Immature natural killer cell (primary cell): ENCODE results near the gene AGTPBP1. TPM values are rescaled to one million over a fixed set of nuclear protein-coding genes. Genes with fewer than 3 reads are reported as not detected.

Experiments used
- DNase-seq, 3 donors: peaks; one replicate each; pipeline ENCODE4 v3.0.0; 2022; ENCODE audit warnings: mixed read lengths in 1 of 3
- H3K27ac Mint-ChIP-seq, 6 donors: one replicate each; pipeline ENCODE4 v1.8.0; 2020; ENCODE audit warnings: mixed read lengths in 6 of 6, mild to moderate bottlenecking in 5 of 6, inconsistent platforms in 4 of 6, moderate library complexity in 3 of 6
- H3K27me3 Mint-ChIP-seq, 3 donors: one replicate each; pipeline ENCODE4 v1.8.0; 2020 to 2021; ENCODE audit warnings: low read depth in 3 of 3, mild to moderate bottlenecking in 3 of 3, mixed read lengths in 3 of 3, moderate library complexity in 3 of 3, inconsistent platforms in 1 of 3
- H3K36me3 Mint-ChIP-seq, 3 donors: one replicate each; pipeline ENCODE4 v1.8.0; 2020; ENCODE audit warnings: mixed read lengths in 3 of 3, inconsistent platforms in 2 of 3, mild to moderate bottlenecking in 2 of 3
- H3K4me1 Mint-ChIP-seq, 2 donors: one replicate each; pipeline ENCODE4 v1.8.0; 2020; ENCODE audit warnings: inconsistent platforms in 2 of 2, mild to moderate bottlenecking in 2 of 2, mixed read lengths in 2 of 2, moderate library complexity in 1 of 2
- H3K4me3 Mint-ChIP-seq, 5 donors: one replicate each; pipeline ENCODE4 v1.8.0; 2020; ENCODE audit warnings: mild to moderate bottlenecking in 5 of 5, mixed read lengths in 5 of 5, inconsistent platforms in 3 of 5, moderate library complexity in 3 of 5
- H3K9me3 Mint-ChIP-seq, 6 donors: one replicate each; pipeline ENCODE4 v1.8.0; 2020; ENCODE audit warnings: mild to moderate bottlenecking in 6 of 6, mixed read lengths in 6 of 6, inconsistent platforms in 4 of 6, moderate library complexity in 3 of 6
- polyA plus RNA-seq, 3 donors: library from polyadenylated mRNA; unstranded; fragments of 300-500 nt; fragmentation: Illumina TruSeq; gene quantifications; one replicate each; pipeline ENCODE4 v1.2.3, GENCODE V29; 2021

The AGTPBP1 gene
- polyA plus RNA-seq, 3 donors from 2014 or later: 48.6 to 58.5 (median 55.2) TPM

DNA sequence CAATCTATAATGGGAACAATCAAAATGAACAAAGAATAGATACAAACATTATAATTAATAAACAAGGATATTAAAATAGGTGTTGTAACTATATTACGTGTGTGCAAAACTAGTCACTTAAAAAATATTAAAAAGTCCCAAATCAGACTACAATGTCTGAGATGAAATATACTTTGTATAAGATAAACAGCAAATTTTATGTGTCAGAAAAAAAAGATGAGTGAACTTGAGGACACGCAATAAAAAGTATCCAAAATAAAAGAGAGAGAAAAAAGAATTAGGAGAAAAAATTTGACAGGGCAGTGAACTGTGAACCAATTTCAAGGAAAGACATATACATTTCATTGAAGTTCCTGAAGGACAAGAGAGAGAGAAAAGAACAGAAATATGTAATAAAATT is 37.0 kb downstream of the AGTPBP1 start:
- peaks cover 0 to 8% (median 0%) of the 10 kb centered on the region in 6 donors for H3K9me3 Mint-ChIP-seq
- H3K36me3 Mint-ChIP-seq: peaks cover 19 to 22% (median 20%) of the 10 kb centered on the region in 3 donors
- peaks cover 0 to 2% (median 0%) of the 10 kb centered on the region in 3 donors for H3K27me3 Mint-ChIP-seq
- peaks cover 65 to 83% of the 10 kb centered on the region in 2 donors for H3K4me1 Mint-ChIP-seq
- H3K27ac Mint-ChIP-seq: peak overlapping the region in 1 of 6 donors; percentile 58
- DNase-seq: no peak
- no peak overlapping the region for H3K4me3 Mint-ChIP-seq

DNA sequence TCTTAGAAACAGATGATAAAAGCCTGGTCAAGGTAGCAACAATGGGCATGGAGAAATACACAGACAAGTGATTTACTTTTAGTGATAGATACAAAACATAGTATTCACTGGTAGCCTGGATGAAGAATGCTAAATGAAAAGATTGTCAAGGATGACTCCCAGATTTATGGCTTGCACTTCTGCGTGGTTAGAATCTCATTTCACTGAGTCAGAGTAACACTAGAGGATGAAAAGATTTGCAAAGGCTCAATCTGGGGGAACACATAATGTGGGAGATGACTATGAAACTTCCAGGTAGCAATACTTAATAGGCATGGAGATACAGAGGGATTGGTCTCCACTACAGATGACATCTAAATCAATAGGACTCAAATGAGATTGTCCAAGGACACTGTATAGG is 38.4 kb downstream of the AGTPBP1 start:
- no peaks in the 10 kb centered on the region for H3K9me3 Mint-ChIP-seq
- peak overlapping the region; percentile 9 to 58 (median 22) for H3K27ac Mint-ChIP-seq
- peaks cover 62 to 85% of the 10 kb centered on the region in 2 donors for H3K4me1 Mint-ChIP-seq
- peaks cover under 1 to 3% (median under 1%) of the 10 kb centered on the region in 3 donors for H3K27me3 Mint-ChIP-seq
- H3K36me3 Mint-ChIP-seq: peaks cover 8 to 11% (median 11%) of the 10 kb centered on the region in 3 donors
- DNase-seq: no peak
- H3K4me3 Mint-ChIP-seq: no peak overlapping the region

DNA sequence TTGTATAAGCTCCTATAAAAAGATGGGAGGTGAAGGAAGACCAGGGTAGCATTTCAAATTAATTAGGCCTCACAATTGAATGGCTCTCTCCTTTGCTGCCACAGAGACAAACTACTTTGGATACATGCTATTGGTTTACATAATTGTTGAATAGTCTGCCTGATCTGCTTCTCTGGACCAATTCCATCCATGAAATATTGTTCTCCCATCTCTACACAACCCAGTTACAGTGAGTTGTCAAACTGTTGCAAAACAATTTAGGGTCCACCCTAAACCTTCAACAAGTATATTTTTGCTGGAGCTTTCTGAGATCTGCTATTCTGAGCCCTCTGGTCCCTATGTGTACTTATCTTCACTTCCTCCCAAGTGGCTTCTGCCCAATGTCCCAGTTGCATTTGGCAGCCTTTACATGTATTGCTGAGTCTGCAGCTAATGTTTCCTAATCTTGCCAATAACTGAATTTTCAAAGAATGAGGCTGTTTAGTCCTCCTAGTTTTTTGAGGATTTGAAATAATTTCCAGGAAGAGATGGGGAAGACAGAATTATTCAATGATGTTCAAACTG is 38.9 kb downstream of the AGTPBP1 start:
- H3K4me3 Mint-ChIP-seq: no peak overlapping the region
- H3K4me1 Mint-ChIP-seq: peaks cover 61 to 85% of the 10 kb centered on the region in 2 donors
- peaks cover 2 to 4% (median 2%) of the 10 kb centered on the region in 3 donors for H3K27me3 Mint-ChIP-seq
- no peaks in the 10 kb centered on the region for H3K9me3 Mint-ChIP-seq
- DNase-seq: no peak
- peak overlapping the region; percentile 9 to 68 (median 24) for H3K27ac Mint-ChIP-seq
- peaks cover 4 to 11% (median 8%) of the 10 kb centered on the region in 3 donors for H3K36me3 Mint-ChIP-seq

GRCh38 chr9:85702191-85702590 is 39.6 kb downstream of the AGTPBP1 start:
- DNase-seq: no peak
- Mint-ChIP-seq H3K27me3 (peaks cover 2 to 4% (median 2%) of the 10 kb centered on the region in 3 donors), H3K27ac (peak overlapping the region; percentile 2 to 60 (median 37)), H3K4me3 (no peak overlapping the region), H3K9me3 (no peaks in the 10 kb centered on the region), H3K4me1 (peaks cover 54 to 80% of the 10 kb centered on the region in 2 donors), H3K36me3 (peaks cover 4 to 8% (median 8%) of the 10 kb centered on the region in 3 donors)

DNA sequence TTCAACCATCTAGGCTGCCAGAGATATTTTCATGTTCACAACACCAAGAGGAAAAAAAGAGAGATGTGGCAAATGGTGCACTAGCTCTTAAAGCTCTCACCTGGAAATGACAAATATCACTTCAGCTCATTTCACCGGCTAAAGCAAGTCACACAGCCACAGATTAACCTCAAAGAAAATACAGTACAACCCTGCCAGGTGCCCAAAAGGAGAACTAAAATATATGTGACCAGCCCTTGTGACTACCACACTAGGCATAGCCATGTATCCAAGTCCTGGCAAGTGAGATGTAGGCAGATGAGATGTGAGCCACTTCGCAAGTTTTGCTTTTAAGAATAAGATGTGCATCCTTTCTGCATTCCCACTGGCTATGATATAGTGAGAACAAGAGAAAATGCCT is 41.4 kb downstream of the AGTPBP1 start:
- peak overlapping the region in 1 of 5 donors; percentile 42 for H3K4me3 Mint-ChIP-seq
- peaks cover 2 to 4% (median 4%) of the 10 kb centered on the region in 3 donors for H3K36me3 Mint-ChIP-seq
- DNase-seq: no peak
- peaks cover 50 to 67% of the 10 kb centered on the region in 2 donors for H3K4me1 Mint-ChIP-seq
- peak overlapping the region; percentile 29 to 83 (median 79) for H3K27ac Mint-ChIP-seq
- H3K9me3 Mint-ChIP-seq: no peaks in the 10 kb centered on the region
- peaks cover 2% of the 10 kb centered on the region in 3 donors for H3K27me3 Mint-ChIP-seq

DNA sequence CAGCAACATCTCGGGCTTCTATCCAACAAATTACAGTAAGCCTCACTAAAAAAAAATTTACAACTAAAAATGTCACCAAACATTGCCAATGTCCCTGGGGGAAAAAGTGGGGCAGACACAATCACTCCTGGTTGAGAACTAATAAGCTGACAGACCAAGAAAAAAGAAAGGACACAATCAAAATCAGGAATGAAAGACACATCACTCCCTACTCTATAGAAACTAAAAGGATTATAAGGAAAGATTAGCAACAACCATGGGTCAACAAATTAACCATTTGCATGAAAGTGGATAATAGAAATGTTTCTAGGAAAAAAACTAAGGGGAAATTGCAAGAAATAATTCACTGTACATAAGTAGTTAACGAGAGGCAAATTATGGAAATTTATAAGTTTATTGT is 53.4 kb downstream of the AGTPBP1 start:
- DNase-seq: no peak
- peaks cover 13 to 16% (median 13%) of the 10 kb centered on the region in 3 donors for H3K36me3 Mint-ChIP-seq
- H3K27ac Mint-ChIP-seq: peak overlapping the region in 3 of 6 donors; percentile 17 to 73 (median 53)

GRCh38 chr9:85685081-85685480 is 56.7 kb downstream of the AGTPBP1 start:
- Mint-ChIP-seq H3K27me3 (no peaks in the 10 kb centered on the region), H3K4me3 (no peak overlapping the region), H3K4me1 (peaks cover 49 to 65% of the 10 kb centered on the region in 2 donors), H3K36me3 (peaks cover 7 to 18% (median 10%) of the 10 kb centered on the region in 3 donors), H3K27ac (no peak overlapping the region), H3K9me3 (no peaks in the 10 kb centered on the region)
- DNase-seq: no peak

More for the DNA sequence above, 53.4 kb downstream of the AGTPBP1 start:
- Mint-ChIP-seq H3K4me1 (peaks cover 38 to 52% of the 10 kb centered on the region in 2 donors), H3K27me3 (no peaks in the 10 kb centered on the region), H3K9me3 (no peaks in the 10 kb centered on the region), H3K4me3 (no peak overlapping the region)

- Mint-ChIP-seq H3K4me1 (peaks cover 6 to 10% of the 10 kb centered on the region in 2 donors), H3K4me3 (peak overlapping the region in 1 of 5 donors; percentile 1), H3K27ac (peak overlapping the region in 2 of 6 donors; percentile 8 to 26), H3K36me3 (peaks cover 11 to 35% (median 12%) of the 10 kb centered on the region in 3 donors), H3K9me3 (no peaks in the 10 kb centered on the region), H3K27me3 (peaks cover 0 to 1% (median 0%) of the 10 kb centered on the region in 3 donors)
- DNase-seq: no peak
These were observed 65.0 kb downstream of the AGTPBP1 start for GRCh38 chr9:85676790-85677189.

DNA sequence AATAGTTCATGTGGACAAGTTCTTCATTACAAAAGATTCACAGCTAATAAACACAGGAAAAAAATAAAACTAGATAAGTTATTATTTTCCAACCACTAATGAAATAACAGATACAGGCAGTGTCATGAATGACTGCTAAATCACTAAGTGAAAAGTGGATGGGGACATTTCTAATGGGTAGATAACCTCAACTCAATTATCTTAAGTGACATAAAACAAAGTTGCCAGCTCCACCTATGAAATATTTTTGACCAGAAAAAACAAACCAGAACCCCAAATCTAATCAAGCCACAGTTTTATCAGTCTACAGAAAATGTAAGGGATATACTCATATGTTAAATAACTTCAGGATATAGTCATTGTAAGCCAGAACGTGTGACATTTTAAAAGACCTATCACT is 74.4 kb downstream of the AGTPBP1 start:
- H3K36me3 Mint-ChIP-seq: peaks cover 11 to 28% (median 20%) of the 10 kb centered on the region in 3 donors
- peak overlapping the region in 1 of 6 donors; percentile 22 for H3K27ac Mint-ChIP-seq
- no peak for DNase-seq
- H3K4me3 Mint-ChIP-seq: no peak overlapping the region
- H3K9me3 Mint-ChIP-seq: no peaks in the 10 kb centered on the region
- no peaks in the 10 kb centered on the region for H3K27me3 Mint-ChIP-seq
- H3K4me1 Mint-ChIP-seq: peaks cover 4 to 17% of the 10 kb centered on the region in 2 donors

GRCh38 chr9:85666086-85666485 is 75.7 kb downstream of the AGTPBP1 start:
- H3K9me3 Mint-ChIP-seq: no peaks in the 10 kb centered on the region
- peaks cover 7 to 25% (median 17%) of the 10 kb centered on the region in 3 donors for H3K36me3 Mint-ChIP-seq
- DNase-seq: no peak
- H3K4me1 Mint-ChIP-seq: peaks cover 6 to 23% of the 10 kb centered on the region in 2 donors
- no peak overlapping the region for H3K27ac Mint-ChIP-seq
- H3K27me3 Mint-ChIP-seq: no peaks in the 10 kb centered on the region
- H3K4me3 Mint-ChIP-seq: no peak overlapping the region

- peaks cover 4 to 13% (median 7%) of the 10 kb centered on the region in 3 donors for H3K36me3 Mint-ChIP-seq
- no peaks in the 10 kb centered on the region for H3K27me3 Mint-ChIP-seq
- H3K27ac Mint-ChIP-seq: peak overlapping the region in 2 of 6 donors; percentile 5 to 71
- no peak overlapping the region for H3K4me3 Mint-ChIP-seq
- DNase-seq: no peak
- H3K4me1 Mint-ChIP-seq: peaks cover 4 to 17% of the 10 kb centered on the region in 2 donors
- H3K9me3 Mint-ChIP-seq: no peaks in the 10 kb centered on the region
These were observed 79.2 kb downstream of the AGTPBP1 start for GRCh38 chr9:85662573-85662972.

GRCh38 chr9:85658716-85659115 is 83.0 kb downstream of the AGTPBP1 start:
- Mint-ChIP-seq H3K36me3 (peaks cover 3 to 13% (median 4%) of the 10 kb centered on the region in 3 donors), H3K4me1 (peaks cover 4 to 11% of the 10 kb centered on the region in 2 donors), H3K9me3 (no peaks in the 10 kb centered on the region), H3K27me3 (no peaks in the 10 kb centered on the region), H3K4me3 (no peak overlapping the region), H3K27ac (no peak overlapping the region)
- no peak for DNase-seq

DNA sequence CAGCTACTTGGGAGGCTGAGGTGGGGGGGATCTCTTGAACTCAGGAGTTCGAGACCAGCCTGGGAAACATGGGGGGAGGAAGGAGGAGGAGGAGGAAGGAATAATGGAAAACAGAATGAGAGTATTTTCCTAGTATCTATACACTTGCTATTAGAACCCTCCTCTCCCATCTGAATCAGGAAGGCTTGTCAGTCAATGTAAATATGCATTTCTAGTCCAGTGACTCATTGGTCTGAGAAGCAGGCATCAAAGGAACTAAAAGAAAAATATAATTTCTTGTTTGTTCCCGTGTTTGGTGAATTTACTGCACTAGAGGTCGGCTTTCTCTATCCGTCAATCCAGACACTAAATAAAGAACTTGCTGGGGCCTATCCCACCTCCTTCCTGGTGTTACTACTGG is 88.6 kb downstream of the AGTPBP1 start:
- H3K4me1 Mint-ChIP-seq: peaks cover 0 to 2% of the 10 kb centered on the region in 2 donors

DNA sequence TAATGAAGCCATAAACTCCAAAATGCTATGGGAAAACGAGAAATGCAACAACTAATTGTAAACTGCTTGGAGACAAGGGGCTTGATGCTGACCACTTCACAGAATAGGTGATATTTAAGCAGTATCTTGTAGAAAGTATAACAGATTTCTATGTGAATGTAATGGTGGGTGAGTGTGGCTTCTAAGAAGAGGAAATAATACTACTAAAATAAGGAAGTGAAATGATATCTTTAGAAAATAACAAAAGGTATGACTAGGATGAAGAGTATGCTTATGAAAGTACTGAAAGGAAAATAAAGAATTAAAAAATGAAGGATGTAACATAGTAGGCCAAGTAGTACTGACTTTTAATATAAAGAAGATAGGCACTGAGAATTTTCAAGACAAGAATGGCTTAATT is 94.2 kb downstream of the AGTPBP1 start:
- peaks cover 9 to 25% of the 10 kb centered on the region in 2 donors for H3K4me1 Mint-ChIP-seq
- no peak for DNase-seq
- H3K4me3 Mint-ChIP-seq: no peak overlapping the region
- peaks cover 17 to 49% (median 25%) of the 10 kb centered on the region in 3 donors for H3K36me3 Mint-ChIP-seq
- H3K27me3 Mint-ChIP-seq: no peaks in the 10 kb centered on the region
- H3K9me3 Mint-ChIP-seq: no peaks in the 10 kb centered on the region
- H3K27ac Mint-ChIP-seq: peak overlapping the region; percentile 34 to 73 (median 48)

More for the DNA sequence above, 88.6 kb downstream of the AGTPBP1 start:
- no peak for DNase-seq
- Mint-ChIP-seq H3K9me3 (no peaks in the 10 kb centered on the region), H3K27me3 (peaks cover 0 to 2% (median 0%) of the 10 kb centered on the region in 3 donors), H3K36me3 (peaks cover 7 to 37% (median 8%) of the 10 kb centered on the region in 3 donors), H3K4me3 (no peak overlapping the region), H3K27ac (peak overlapping the region in 2 of 6 donors; percentile 39 to 77)
